PC-9 (cell line): Measurements from ENCODE around the gene BCO2.

Experiments
- EZH2 ChIP-seq: fragments of 200-600 bp; sonication (generic); IDR thresholded peaks from 2 replicates; pipeline ENCODE4 v1.8.0; 2017; ENCODE audit warnings: antibody characterized with exemption, low read depth
- TF ChIP-seq, protein P1 (sequence below): fragments of 200-600 bp; sonication (generic); conservative IDR thresholded peaks from 2 replicates; pipeline ENCODE4 v1.6.1; 2017; ENCODE audit warnings: mixed run types, antibody characterized with exemption, mild to moderate bottlenecking, moderate library complexity

DNA sequence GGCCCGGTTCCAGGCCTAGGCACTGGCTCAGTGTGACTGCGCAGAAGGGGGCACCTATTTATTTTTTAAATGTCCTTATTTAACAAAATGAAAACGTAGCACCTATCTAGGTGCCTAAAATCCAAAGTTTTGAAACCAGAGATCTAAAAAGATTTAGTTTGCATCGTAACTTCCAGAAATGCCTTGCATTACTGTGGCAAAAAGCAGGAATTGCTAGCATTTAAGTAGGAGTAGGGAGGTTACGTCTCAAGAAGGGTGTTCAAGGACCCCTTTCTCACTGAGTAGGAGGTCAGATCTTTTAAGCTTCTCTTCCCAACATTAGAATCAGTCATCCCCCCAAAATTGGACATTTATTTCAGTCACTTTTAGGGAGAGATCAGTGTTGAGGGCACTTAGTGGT, 93.1 kb downstream of the BCO2 start:
- TF ChIP-seq, protein P1, sequence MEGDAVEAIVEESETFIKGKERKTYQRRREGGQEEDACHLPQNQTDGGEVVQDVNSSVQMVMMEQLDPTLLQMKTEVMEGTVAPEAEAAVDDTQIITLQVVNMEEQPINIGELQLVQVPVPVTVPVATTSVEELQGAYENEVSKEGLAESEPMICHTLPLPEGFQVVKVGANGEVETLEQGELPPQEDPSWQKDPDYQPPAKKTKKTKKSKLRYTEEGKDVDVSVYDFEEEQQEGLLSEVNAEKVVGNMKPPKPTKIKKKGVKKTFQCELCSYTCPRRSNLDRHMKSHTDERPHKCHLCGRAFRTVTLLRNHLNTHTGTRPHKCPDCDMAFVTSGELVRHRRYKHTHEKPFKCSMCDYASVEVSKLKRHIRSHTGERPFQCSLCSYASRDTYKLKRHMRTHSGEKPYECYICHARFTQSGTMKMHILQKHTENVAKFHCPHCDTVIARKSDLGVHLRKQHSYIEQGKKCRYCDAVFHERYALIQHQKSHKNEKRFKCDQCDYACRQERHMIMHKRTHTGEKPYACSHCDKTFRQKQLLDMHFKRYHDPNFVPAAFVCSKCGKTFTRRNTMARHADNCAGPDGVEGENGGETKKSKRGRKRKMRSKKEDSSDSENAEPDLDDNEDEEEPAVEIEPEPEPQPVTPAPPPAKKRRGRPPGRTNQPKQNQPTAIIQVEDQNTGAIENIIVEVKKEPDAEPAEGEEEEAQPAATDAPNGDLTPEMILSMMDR, result no peak
- TF ChIP-seq EZH2, result no peak
